Ovary (tissue), 9 donors: ENCODE measurements around the gene ERAP2. TPM values are rescaled to one million over a fixed set of nuclear protein-coding genes. Genes with fewer than 3 reads are reported as not detected.

Experiments used
- DNase-seq, 5 donors: peaks; one replicate each; pipeline ENCODE4 v3.0.0-alpha.2; 2019 to 2020
- H3K27ac ChIP-seq, 2 donors: fragments of 200-600 bp; one replicate each; pipeline versions ENCODE4 v1.5.1 to v1.8.0; 2019 to 2022
- H3K27me3 ChIP-seq: fragments of 200-600 bp; one replicate; pipeline ENCODE4 v1.8.0; 2022
- H3K36me3 ChIP-seq: fragments of 200-600 bp; sonication (generic); one replicate; pipeline ENCODE4 v1.5.1; 2019
- H3K4me1 ChIP-seq: one replicate; pipeline ENCODE4 v1.8.1; 2013; ENCODE audit warnings: mild to moderate bottlenecking, moderate library complexity; ENCODE audit not compliant: insufficient read depth
- H3K4me3 ChIP-seq: fragments of 200-600 bp; sonication (generic); one replicate; pipeline ENCODE4 v1.5.1; 2017
- H3K9me3 ChIP-seq, 2 donors: fragments of 200-600 bp in 1 of 2; sonication (generic) in 1 of 2; one replicate each; pipeline versions ENCODE4 v1.5.1 to v1.8.1; 2013 to 2019; ENCODE audit warnings: mild to moderate bottlenecking in 1 of 2, moderate library complexity in 1 of 2
- CTCF ChIP-seq, 3 donors: fragments of 450-650 bp in 2 of 3; fragments of 200-600 bp in 1 of 3; IDR thresholded peaks; one replicate each; pipeline versions ENCODE4 v1.5.1 to v1.8.0; 2016 to 2022; ENCODE audit warnings: antibody characterized with exemption in 3 of 3, mild to moderate bottlenecking in 1 of 3
- EP300 ChIP-seq: sonication (generic); formaldehyde crosslinking; IDR thresholded peaks from one replicate; pipeline ENCODE4 v1.6.1; 2017; ENCODE audit warnings: antibody characterized with exemption
- POLR2A ChIP-seq: fragments of 450-650 bp; IDR thresholded peaks from one replicate; pipeline ENCODE4 v1.6.1; 2017; ENCODE audit warnings: antibody characterized with exemption, mild to moderate bottlenecking, moderate library complexity
- WGBS, 3 donors: extraction: QIAGEN DNeasy Blood & Tissue Kit in 1 of 3; methylation state at CpG; one replicate each; pipeline versions ENCODE4 v1.1.5 to v1.1.7; 2013 to 2017; 5-methylcytosine and 5-hydroxymethylcytosine counted together
- intact Hi-C, 4 donors: fragments of 100-400 bp; cut with DNase I; formaldehyde crosslinking; loops; one replicate each; pipeline versions ENCODE4 v1.11.0 to v1.15.1; 2022 to 2023
- polyA plus RNA-seq, 2 donors: library from polyadenylated mRNA; stranded (reverse); fragments of 200-250 nt in 1 of 2; fragments of 350-450 nt in 1 of 2; fragmentation: Illumina TruSeq in 1 of 2; extraction: RNeasy Lipid Tissue Mini Kit (QIAGEN cat#74804) in 1 of 2; gene quantifications; one replicate each; pipeline ENCODE4 v1.2.3, GENCODE V29; 2013 to 2014
- total RNA-seq, 7 donors: library from RNA; depleted of rRNA in 2 of 7; stranded (reverse); fragments of >200 nt in 2 of 7; fragmentation: NEBNext Ultra II Directional in 3 of 7; extraction: Animal tissue kit (Norgen Biotek cat#: 25700) in 3 of 7; gene quantifications; one replicate each; pipeline versions ENCODE4 v1.1.0 to v1.2.4, GENCODE V29; 2016 to 2023
- donor health status: DM: no; HTN: no; CAD: no; lungs with moderate emphysema.
- donor health status: DM: no; HTN: no; CAD: no.
- donor health status: Bipolar disorder and iron deficiency.
- donor health status: DM: yes; HTN: yes; CAD: no.
- donor health status: DM: no; HTN: no; CAD: no.
- donor health status: DM: yes; HTN: yes; CAD: no.

ERAP2 gene
- total and polyA plus RNA-seq, 9 donors: 1.3 to 22.0 (median 15.9) TPM

- Histone ChIP-seq H3K36me3 (no peaks in the 10 kb centered on the region), H3K4me1 (no peaks in the 10 kb centered on the region), H3K27me3 (no peaks in the 10 kb centered on the region), H3K4me3 (no peak overlapping the region), H3K27ac (no peak overlapping the region), H3K9me3 (no peaks in the 10 kb centered on the region)
- WGBS, 3 donors: 86 to 87% (median 86%) methylated on average over 3 of the region's 3 CpGs
- no peak for DNase-seq
- TF ChIP-seq CTCF (IDR thresholded peaks at IDR 0.05) (no peak), POLR2A (no peak), EP300 (no peak)
- intact Hi-C loops: no loop called here
These were observed 33.2 kb upstream of the ERAP2 start for GRCh38 chr5:96843140-96843539.

GRCh38 chr5:96844481-96844990, 31.8 kb upstream of the ERAP2 start:
- H3K27ac ChIP-seq: no peak overlapping the region
- no peak for DNase-seq
- intact Hi-C loops: no loop called here
- no peaks in the 10 kb centered on the region for H3K36me3 ChIP-seq
- no peaks in the 10 kb centered on the region for H3K4me1 ChIP-seq
- H3K4me3 ChIP-seq: no peak overlapping the region
- no peaks in the 10 kb centered on the region for H3K9me3 ChIP-seq
- no peak for TF ChIP-seq POLR2A
- no peak for TF ChIP-seq CTCF (IDR thresholded peaks at IDR 0.05)
- no peaks in the 10 kb centered on the region for H3K27me3 ChIP-seq
- WGBS, 3 donors: 88 to 91% (median 90%) methylated on average over 4 of the region's 4 CpGs

- Histone ChIP-seq H3K4me1 (no peaks in the 10 kb centered on the region), H3K9me3 (no peaks in the 10 kb centered on the region), H3K27ac (no peak overlapping the region), H3K36me3 (no peaks in the 10 kb centered on the region), H3K27me3 (no peaks in the 10 kb centered on the region), H3K4me3 (no peak overlapping the region)
- intact Hi-C loops: no loop called here
- no peak for DNase-seq
- WGBS, 3 donors: 60 to 67% (median 66%) methylated on average over 7 of the region's 7 CpGs
- no peak for TF ChIP-seq EP300
- no peak for TF ChIP-seq POLR2A
- no peak for TF ChIP-seq CTCF (IDR thresholded peaks at IDR 0.05)
These were observed 24.8 kb upstream of the ERAP2 start for GRCh38 chr5:96851312-96852062.

- Histone ChIP-seq H3K4me1 (no peaks in the 10 kb centered on the region), H3K36me3 (no peaks in the 10 kb centered on the region), H3K4me3 (no peak overlapping the region), H3K9me3 (no peaks in the 10 kb centered on the region), H3K27ac (no peak overlapping the region), H3K27me3 (no peaks in the 10 kb centered on the region)
- no peak for TF ChIP-seq POLR2A
- no peak for TF ChIP-seq CTCF (IDR thresholded peaks at IDR 0.05)
- no peak for TF ChIP-seq EP300
- no peak for DNase-seq
- intact Hi-C loops: no loop called here
- WGBS, 3 donors: 72 to 87% (median 73%) methylated on average over 2 of the region's 2 CpGs
These were observed 23.5 kb upstream of the ERAP2 start for GRCh38 chr5:96852759-96853158.
